DOHH2 (cell line): ENCODE data around the gene AQP5.

Experiments used
- CTCF ChIP-seq: fragments of 200-600 bp; sonication (generic); IDR thresholded peaks from one replicate; pipeline ENCODE4 v1.5.1; 2014; ENCODE audit warnings: antibody characterized with exemption, mild to moderate bottlenecking, low read depth, low read length; ENCODE audit not compliant: poor library complexity, severe bottlenecking
- EZH2phosphoT487 ChIP-seq: fragments of 200-600 bp; sonication (generic); IDR thresholded peaks from 2 replicates; pipeline ENCODE4 v1.6.1; 2017; ENCODE audit warnings: borderline replicate concordance, mild to moderate bottlenecking, antibody characterized with exemption, low read length, moderate library complexity, mixed read lengths

DNA sequence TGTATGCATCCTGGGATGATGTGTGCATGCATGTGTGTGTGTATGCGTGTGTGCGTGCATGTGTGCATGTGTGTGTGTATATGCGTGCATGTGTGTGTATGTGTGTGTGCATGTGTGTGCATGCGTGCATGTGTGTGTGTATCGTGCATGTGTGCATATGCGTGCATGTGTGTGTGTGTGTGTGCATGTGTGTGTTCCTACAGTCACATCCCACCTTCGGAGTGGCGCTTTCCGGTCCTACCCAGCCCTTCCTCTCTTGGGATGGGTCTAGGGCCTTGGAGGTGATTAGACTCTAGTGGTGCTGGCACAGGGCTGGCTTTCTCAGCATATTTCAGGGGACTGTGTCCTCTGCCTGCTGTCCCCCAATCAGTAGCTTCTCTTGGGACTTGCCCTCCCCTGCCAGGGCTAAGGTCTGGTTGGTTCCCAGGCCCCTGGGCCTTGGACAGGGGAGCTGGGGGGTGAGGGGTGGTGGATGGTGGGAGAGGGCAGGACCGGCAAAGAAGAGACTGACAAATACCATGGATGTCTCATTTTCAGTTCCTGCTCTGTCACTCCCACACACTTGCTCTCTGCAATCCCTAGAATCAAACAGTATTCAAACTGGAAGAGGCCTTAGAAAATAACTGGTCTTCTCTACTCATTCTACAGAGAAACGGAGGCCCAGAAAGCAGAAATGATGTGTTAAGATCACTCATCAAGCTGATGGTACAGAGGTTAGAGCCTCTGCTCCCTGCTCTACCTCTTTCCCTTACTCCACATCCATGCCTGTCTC lies 36.1 kb upstream of the AQP5 start:
- no peak for TF ChIP-seq CTCF
- no peak for TF ChIP-seq EZH2phosphoT487
